Stimulated activated CD8-positive, alpha-beta memory T cell treated with anti-CD3 and anti-CD28 coated beads, Interleukin-7, amount 100 ng/mL, for 4 hours (primary cell): Measurements from ENCODE around the gene NUTM2D.
"Not testable (repeated sequence)": the region's sequence is repeated elsewhere in the genome, so short reads cannot be mapped to it uniquely, and the experiment has no call there.

Experiments
- DNase-seq, 2 donors: peaks; one replicate each; pipeline ENCODE4 v3.0.0-alpha.2; 2020; ENCODE audit warnings: low read depth in 2 of 2

The NUTM2D gene

DNA sequence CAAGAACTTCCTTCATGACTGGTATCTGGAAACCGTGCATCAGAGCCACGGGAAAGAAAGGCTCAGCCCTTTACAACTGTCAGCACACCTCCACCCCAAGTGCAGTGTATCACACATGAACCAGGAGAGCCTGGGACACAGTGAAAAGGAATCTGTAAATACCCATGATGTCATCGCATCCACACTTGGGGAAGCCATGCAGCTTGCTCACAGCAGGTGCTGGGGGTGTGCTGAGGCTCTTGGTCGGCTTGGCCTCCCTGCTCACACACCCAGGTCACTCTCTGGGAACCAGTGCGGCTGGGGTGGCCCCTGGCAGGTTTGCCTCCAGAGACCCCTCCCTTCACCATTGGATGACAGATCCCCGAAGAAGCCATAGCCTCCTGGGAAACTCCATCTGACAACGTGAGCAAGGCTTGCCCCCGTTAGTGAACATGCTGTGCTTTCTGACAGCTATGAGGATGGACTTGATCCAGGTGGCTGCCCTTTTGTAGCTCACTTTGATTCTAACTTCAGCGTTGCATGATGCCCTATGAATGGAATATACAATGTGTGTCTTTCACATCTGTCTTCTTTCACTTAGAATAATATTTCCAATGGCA, 12.1 kb downstream of the NUTM2D start:
- DNase-seq: not testable (repeated sequence)

DNA sequence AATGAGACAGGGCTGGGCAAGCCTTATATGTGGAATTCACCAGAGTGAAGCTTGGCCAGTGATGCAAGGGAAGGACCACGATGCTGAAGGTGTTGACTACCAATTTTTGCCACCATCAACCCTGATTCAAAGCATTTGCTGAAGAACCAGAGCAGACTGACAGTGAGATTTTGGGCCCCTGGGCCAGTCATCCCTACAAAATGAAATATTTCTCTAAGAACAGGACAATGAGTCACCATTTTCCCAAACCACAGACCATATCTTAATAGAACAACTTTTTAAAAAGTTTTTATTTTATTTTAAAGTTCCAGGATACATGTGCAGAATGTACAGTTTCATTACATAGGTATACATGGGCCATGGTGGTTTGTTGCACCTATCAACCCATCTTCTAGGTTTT, 16.5 kb downstream of the NUTM2D start:
- not testable (repeated sequence) for DNase-seq

DNA sequence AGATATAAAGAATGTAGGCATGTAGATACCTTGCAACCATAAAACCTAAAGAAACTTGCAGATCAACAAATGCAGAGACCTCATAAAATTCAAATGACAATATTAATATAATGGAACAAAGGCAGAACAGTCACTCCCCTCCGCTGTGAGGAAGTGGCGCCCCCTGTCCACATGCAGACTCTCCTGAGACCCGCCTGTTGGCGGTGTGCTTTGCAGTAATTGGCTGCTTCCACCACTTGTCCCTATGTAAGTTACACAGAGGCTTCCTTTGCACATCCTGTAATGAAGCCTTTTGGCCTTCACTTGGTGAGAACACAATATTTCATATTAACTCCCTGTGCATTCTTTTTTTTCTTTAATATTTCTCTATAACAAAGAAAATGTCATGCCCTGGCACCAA, 21.6 kb downstream of the NUTM2D start:
- DNase-seq: not testable (repeated sequence)

DNA sequence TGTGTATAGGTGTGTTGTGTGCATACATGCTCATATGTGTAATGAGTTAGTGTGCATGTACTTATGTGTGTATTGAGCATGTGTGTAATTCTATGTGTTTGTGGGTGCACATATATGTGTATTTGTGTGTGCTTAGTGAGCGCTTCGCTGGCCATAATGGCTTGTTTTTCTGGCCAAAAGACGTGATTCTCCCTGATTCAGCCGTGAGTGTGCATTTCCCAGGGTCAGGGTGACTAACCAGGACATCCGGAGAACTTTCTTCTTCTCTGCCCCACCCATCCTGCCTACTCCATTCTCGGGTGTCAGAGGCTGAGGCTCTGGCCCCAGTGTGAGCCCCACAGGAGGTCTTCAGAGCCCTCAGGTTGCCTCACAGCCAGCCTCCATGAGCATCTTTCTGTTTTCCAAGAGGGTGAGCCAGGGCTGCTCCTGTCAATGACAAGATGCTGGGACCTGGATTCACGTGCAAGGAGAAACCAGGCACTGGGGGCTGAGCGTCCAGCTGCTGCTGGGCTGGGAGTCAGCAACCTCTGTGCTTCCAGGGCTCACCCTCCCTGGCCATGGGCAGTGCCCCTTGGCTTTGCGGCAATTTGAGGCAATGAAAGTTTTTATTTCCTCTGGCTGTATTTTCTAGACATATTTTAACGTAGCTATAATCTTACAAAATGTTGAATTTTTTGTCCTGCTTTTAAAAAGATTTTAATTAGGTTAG, 25.8 kb downstream of the NUTM2D start:
- not testable (repeated sequence) for DNase-seq

DNA sequence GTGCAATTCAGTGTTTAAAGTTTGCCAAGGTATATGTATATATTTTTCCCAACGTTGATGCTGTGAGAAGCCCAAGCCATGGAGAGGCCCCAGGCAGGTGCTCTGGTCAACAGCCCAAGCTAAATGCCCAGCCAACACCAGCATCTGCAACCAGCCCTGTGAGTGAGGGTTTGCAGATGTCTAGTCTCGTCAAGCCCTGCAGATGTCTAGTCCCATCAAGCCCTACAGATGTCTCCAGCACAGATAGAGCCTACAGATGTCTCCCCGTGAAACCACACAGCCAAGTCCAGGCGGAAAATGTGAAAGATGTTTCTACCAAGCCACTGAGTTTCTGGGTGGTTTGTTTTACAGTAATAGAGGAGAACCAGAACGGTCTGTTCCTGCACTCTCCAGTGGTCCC, 26.7 kb downstream of the NUTM2D start:
- not testable (repeated sequence) for DNase-seq

DNA sequence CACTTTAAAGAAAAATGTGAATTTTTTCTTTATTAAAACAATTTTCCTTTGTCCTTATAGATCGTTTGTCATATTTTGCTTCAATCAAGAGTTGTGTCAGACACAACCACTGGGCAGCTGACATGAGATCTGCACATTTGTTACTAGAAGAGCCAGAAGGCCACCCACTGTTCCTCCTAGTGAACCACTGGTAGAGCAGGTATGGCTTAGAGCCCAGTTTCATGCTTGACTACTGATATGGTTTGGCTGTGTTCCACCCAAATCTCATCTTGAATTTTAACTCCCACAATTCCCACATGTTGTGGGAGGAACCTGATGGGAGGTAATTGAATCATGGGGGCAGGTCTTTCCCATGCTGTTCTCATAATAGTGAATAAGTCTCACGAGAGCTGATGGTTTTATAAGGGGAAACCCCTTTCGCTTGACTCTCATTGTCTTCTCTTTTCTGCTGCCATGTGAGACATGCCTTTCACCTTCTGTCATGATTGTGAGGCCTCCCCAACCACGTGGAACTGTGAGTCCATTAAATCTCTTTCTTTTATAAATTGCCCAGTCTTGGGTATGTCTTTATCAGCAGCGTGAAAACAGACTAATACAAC, 28.3 kb downstream of the NUTM2D start:
- not testable (repeated sequence) for DNase-seq

DNA sequence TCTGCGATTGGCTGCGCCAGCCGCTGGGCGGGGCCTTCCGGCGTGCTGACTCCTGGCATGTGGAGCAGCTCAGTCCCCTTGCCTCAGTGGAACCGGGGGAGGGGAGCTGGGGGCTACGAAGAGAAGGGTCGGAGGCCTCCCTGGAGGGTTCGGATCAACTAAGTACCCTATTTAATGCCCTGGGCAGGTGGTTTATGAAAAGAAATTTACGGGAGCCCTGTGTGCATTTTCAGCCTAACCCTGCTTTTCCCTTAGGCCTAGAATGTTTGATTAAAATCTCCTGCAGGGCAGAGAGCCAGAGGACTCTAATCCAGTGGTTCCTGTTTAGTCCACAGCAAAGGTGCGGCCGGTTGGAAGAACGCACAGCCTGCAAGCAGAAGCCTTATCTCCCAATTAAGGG, 33.8 kb downstream of the NUTM2D start:
- not testable (repeated sequence) for DNase-seq

DNA sequence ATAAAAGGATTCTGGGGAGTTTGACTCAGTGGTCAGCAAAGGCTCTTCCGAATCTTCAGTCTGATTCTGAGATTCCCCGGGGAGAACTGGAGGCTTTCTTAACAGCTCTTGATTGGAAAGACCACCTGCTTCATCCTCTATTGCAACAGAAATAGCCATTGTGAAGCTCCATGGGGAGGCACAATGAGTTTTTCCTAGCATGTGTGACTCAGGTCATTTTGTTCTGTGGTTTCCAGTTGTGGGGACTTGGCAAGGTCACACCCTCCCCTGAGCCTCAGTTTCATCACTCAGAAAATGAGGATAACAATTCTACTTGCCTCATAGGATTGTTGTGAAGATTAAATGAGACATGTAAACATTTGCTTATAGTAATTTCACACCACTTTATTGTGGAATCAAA, 38.7 kb downstream of the NUTM2D start:
- DNase-seq: not testable (repeated sequence)

DNA sequence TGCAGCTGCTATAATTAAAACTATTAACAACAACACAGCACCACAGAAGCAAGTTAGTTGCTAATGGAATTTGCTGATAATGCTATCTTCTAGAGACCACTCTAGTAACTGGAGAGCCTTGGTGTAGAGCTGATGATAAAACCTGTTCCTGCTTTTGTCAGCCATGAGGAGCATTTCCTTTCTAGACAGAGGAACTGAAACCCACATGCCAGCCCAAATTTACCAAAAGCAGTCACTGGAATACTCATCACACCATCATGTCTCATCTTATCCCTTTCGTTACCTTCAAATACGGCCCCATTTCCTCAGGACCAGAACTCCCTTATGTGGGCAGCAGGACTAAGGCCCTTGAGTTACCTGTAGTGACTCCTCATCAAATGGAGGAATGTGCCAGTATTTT, 40.9 kb downstream of the NUTM2D start:
- not testable (repeated sequence) for DNase-seq

DNA sequence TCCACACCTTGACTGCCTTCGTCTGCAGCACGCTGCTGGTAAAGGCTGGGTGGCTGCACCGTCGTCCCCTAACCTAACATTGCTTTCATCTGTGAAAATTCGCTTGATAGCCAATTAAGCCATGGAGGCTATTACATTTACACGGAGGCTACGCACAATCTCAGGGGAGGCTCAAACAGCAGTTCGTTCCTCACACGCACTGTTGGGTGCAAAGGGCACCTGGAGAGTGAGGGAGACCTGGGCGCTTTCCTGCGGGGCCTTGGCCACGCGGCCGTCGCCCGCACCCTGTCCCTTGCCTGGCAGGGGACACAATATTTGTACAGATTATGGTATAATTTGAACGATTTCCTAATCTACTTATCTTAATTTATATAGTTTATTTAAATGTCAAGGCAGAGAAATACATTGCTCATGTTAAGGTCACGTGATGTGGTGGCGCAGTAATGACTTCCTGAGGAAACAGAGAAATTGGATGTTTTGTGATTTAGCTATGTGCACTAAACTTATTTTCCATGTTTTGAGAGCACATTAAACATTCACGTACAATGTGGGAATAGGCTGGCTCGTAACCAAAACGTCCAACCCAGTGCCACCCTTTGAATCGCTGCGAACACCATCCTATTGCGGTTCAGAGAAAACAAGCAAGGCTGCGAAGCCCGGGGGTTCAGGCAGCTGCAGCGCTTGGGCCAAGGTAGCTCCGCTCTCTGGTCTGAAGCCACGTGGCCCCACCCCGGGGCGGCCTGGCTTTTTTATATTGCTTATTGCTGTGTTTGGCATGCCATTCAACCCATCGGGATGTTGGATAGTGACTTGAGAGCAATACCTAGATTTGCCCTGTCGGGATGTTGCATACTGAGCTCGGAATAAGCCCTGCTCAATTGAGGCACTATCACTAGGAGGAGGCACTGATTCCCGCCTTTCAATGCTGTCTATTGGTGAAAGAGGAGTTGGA, 50.2 kb downstream of the NUTM2D start:
- not testable (repeated sequence) for DNase-seq

DNA sequence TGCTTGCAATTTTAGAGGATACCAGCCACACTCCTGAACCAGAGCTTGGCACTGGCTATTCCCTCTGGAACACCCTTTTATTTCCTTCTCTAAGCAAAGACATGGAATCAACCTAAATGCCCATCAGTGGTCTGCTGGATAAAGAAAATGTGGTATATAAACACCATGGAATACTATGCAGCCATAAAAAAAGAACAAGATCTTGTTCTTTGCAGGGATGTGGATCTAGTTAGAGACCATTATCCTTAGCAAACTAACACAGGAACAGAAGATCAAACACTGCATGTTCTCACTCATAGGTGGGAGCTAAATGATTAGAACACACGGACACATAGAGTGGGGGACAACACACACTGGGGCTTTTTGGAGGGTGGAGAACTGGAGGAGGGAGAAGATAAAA, 56.4 kb downstream of the NUTM2D start:
- DNase-seq: not testable (repeated sequence)
